KMS-11 (cell line): ENCODE data around the gene ASPSCR1.

Experiments used
- H2AFZ ChIP-seq: fragments of 200-600 bp; sonication (generic); 2 replicates; pipeline ENCODE4 v1.6.1; 2016; ENCODE audit warnings: antibody characterized with exemption, mixed run types, low read depth
- H3K27ac ChIP-seq: fragments of 200-600 bp; sonication (generic); 2 replicates; pipeline ENCODE4 v1.6.1; 2016; ENCODE audit warnings: mild to moderate bottlenecking, mixed run types
- H3K27me3 ChIP-seq: fragments of 200-600 bp; sonication (generic); 2 replicates; pipeline ENCODE4 v1.6.1; 2017; ENCODE audit warnings: mild to moderate bottlenecking, low read depth, mixed run types, moderate library complexity; ENCODE audit not compliant: insufficient read depth
- H3K36me3 ChIP-seq: fragments of 200-600 bp; sonication (generic); 2 replicates; pipeline ENCODE4 v1.6.1; 2017; ENCODE audit warnings: mild to moderate bottlenecking, mixed run types; ENCODE audit not compliant: insufficient read depth
- H3K4me1 ChIP-seq: fragments of 200-600 bp; sonication (generic); 2 replicates; pipeline ENCODE4 v1.6.1; 2016; ENCODE audit warnings: mild to moderate bottlenecking, low read depth, mixed run types; ENCODE audit not compliant: poor library complexity, severe bottlenecking
- H3K4me2 ChIP-seq: fragments of 200-600 bp; sonication (generic); 2 replicates; pipeline ENCODE4 v1.7.0; 2016; ENCODE audit warnings: mild to moderate bottlenecking, mixed run types
- H3K4me3 ChIP-seq: fragments of 200-600 bp; sonication (generic); IDR thresholded peaks from 2 replicates; pipeline ENCODE4 v1.6.1; 2017; ENCODE audit warnings: low read depth, low read length, mixed read lengths; ENCODE audit not compliant: insufficient read depth
- H3K79me2 ChIP-seq: fragments of 200-600 bp; sonication (generic); 2 replicates; pipeline ENCODE4 v1.6.1; 2016; ENCODE audit warnings: low read depth, mixed run types; ENCODE audit not compliant: insufficient read depth
- H3K9ac ChIP-seq: fragments of 200-600 bp; sonication (generic); 2 replicates; pipeline ENCODE4 v1.6.1; 2016; ENCODE audit warnings: mild to moderate bottlenecking, mixed run types
- H4K20me1 ChIP-seq: fragments of 200-600 bp; sonication (generic); 2 replicates; pipeline ENCODE4 v1.6.1; 2016; ENCODE audit warnings: mild to moderate bottlenecking, mixed run types; ENCODE audit not compliant: insufficient read depth
- CTCF ChIP-seq: fragments of 200-600 bp; sonication (generic); conservative IDR thresholded peaks from 2 replicates; pipeline ENCODE4 v1.6.1; 2017; ENCODE audit warnings: low read depth, mild to moderate bottlenecking, antibody characterized with exemption, low read length, moderate library complexity, mixed read lengths

Gene ASPSCR1

GRCh38 chr17:82059272-82060000 is 82.0 kb downstream of the ASPSCR1 start:
- H3K4me1 ChIP-seq = peaks cover 6% of the 10 kb centered on the region
- H3K4me2 ChIP-seq = no peak overlapping the region
- H3K27me3 ChIP-seq = no peaks in the 10 kb centered on the region
- H3K36me3 ChIP-seq = peaks cover 13% of the 10 kb centered on the region
- TF ChIP-seq CTCF = no peak
- no peak overlapping the region for H2AFZ ChIP-seq
- H3K9ac ChIP-seq = no peak overlapping the region
- no peaks in the 10 kb centered on the region for H4K20me1 ChIP-seq
- H3K4me3 ChIP-seq = no peak overlapping the region
- no peak overlapping the region for H3K27ac ChIP-seq
- peaks cover 4% of the 10 kb centered on the region; the same call in 1 of the 2 replicates for H3K79me2 ChIP-seq

- H3K4me3 ChIP-seq = no peak overlapping the region
- H3K36me3 ChIP-seq = peaks cover 11% of the 10 kb centered on the region
- no peak overlapping the region for H3K4me2 ChIP-seq
- H3K4me1 ChIP-seq = peaks cover 9% of the 10 kb centered on the region
- no peak overlapping the region for H3K9ac ChIP-seq
- H3K27me3 ChIP-seq = no peaks in the 10 kb centered on the region
- TF ChIP-seq CTCF = no peak
- H3K79me2 ChIP-seq = peaks cover 10% of the 10 kb centered on the region
- no peak overlapping the region for H2AFZ ChIP-seq
- H4K20me1 ChIP-seq = no peaks in the 10 kb centered on the region
- H3K27ac ChIP-seq = no peak overlapping the region
These were observed 82.6 kb downstream of the ASPSCR1 start for GRCh38 chr17:82060001-82060380.

- H2AFZ ChIP-seq = no peak overlapping the region
- no peak overlapping the region for H3K4me2 ChIP-seq
- peaks cover 10% of the 10 kb centered on the region for H3K36me3 ChIP-seq
- no peak overlapping the region for H3K9ac ChIP-seq
- no peak overlapping the region for H3K27ac ChIP-seq
- no peaks in the 10 kb centered on the region for H4K20me1 ChIP-seq
- H3K4me3 ChIP-seq = no peak overlapping the region
- H3K79me2 ChIP-seq = peaks cover 13% of the 10 kb centered on the region
- no peaks in the 10 kb centered on the region for H3K27me3 ChIP-seq
- H3K4me1 ChIP-seq = peaks cover 9% of the 10 kb centered on the region
- no peak for TF ChIP-seq CTCF
These were observed 83.2 kb downstream of the ASPSCR1 start for GRCh38 chr17:82060614-82061013.

- Histone ChIP-seq H3K27ac (no peak overlapping the region), H2AFZ (no peak overlapping the region), H3K27me3 (no peaks in the 10 kb centered on the region), H3K36me3 (peaks cover 10% of the 10 kb centered on the region), H3K4me2 (no peak overlapping the region), H3K9ac (no peak overlapping the region), H3K4me3 (no peak overlapping the region), H3K79me2 (peaks cover 13% of the 10 kb centered on the region), H4K20me1 (no peaks in the 10 kb centered on the region), H3K4me1 (peaks cover 12% of the 10 kb centered on the region)
- TF ChIP-seq CTCF = no peak
These were observed 83.9 kb downstream of the ASPSCR1 start for GRCh38 chr17:82061047-82061925.
